HG03575 (cell line): ENCODE data around the gene SUPT3H.
"Not testable (repeated sequence)": the region's sequence is repeated elsewhere in the genome, so short reads cannot be mapped to it uniquely, and the experiment has no call there.

Experiments
- ATAC-seq: cut with Tn5 transposase; IDR thresholded peaks from one replicate; pipeline ENCODE4 v1.9.1; 2021; ENCODE audit not compliant: unreplicated experiment, insufficient number of reproducible peaks, low FRiP score; ENCODE audit errors: extremely low read depth

SUPT3H gene

GRCh38 chr6:45286707-45287106 lies 91.0 kb downstream of the SUPT3H start:
- not testable (repeated sequence) for ATAC-seq

DNA sequence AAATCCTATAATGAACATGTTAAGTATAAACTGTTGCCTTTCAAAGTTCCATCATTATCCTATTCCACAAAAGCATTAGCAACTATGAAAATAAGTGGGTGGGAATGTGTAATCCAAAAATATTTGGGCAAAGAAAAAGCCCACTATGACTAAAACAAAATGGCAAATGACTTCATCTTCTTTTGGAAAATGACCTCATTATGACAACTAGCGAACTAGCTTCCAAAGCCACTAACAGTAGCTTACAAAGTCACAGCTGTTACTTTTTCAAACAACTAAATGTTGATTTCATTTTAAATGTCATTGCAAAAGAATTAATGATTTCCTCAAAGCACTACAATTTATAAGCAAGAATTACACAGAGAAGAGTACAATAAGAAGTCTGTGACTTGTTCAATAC lies 99.4 kb downstream of the SUPT3H start:
- ATAC-seq, result no peak

DNA sequence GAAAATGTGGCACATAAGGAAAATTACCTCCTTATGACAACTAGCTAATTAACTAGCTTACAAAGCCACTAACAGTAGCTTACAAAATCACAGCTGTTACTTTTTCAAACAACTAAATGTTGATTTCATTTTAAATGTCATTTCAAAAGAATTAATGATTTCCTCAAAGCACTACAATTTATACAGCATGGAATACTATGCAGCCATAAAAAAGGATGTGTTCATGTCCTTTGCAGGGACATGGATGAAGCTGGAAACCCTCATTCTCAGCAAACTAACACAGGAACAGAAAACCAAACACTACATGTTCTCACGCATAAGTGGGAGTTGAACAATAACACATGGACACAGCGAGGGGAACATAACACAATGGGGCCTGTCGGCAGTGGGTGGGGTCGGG lies 100.0 kb downstream of the SUPT3H start:
- ATAC-seq, result not testable (repeated sequence)

DNA sequence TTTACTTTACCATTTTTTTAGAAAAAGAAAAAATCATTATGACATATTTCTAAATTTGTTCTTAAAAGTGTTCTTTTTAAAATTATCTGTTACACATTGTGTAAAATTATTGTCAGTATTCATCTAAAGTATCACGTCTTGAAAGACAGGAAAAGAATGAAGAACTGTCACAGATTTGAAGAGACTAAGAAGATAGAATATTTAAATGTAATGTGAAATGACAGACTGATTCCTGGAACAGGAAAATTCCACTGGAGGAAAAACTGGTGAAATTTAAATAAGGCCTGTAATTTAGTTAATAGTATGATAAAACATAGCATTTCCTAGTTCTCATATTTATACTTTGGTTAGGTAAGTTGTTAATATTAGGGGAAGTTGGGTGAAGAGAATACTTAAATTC lies 102.4 kb downstream of the SUPT3H start:
- ATAC-seq, result no peak

GRCh38 chr6:45272626-45273025 lies 105.1 kb downstream of the SUPT3H start:
- ATAC-seq, result no peak

DNA sequence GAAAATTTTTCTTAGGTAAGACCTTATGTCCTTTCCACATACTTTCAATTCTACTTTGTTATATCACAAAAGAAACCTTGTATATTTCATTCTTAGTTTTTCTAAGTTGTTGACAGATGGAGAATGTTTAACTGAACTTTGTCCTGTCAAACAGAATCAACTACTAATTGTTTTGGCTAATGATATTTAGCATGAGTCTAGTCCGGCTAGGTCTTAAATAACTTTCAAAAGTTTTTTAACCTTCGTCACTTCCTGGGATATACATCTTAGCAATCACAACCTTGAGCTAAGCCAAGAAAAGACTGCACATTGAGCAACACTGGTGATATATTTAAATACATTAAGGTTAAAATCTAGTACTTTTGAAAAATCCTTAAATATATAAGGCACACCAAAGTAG lies 112.5 kb downstream of the SUPT3H start:
- ATAC-seq, result no peak

GRCh38 chr6:45260696-45261095 lies 117.0 kb downstream of the SUPT3H start:
- ATAC-seq, result no peak

- ATAC-seq, result no peak
Observed at GRCh38 chr6:45256697-45257695, 120.7 kb downstream of the SUPT3H start.

GRCh38 chr6:45255434-45255833 lies 122.3 kb downstream of the SUPT3H start:
- no peak for ATAC-seq

DNA sequence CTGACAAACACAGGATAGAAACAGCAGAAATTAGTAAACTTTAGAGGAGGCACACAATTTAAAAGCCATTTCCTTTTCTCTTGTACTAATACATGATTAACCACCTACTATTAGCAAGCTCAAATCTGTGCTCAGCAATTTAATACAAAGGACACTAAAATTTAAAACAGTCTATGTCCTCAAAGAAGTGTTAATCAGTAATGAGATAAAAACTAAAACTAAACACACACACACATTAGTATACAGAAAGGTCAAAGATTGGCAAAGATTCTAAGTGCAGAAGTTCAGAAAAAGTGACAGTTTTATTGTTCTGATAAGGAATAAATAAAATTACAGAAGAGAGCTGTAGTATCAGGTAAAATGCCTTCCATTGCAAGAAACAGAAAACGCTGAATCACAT lies 123.5 kb downstream of the SUPT3H start:
- no peak for ATAC-seq

DNA sequence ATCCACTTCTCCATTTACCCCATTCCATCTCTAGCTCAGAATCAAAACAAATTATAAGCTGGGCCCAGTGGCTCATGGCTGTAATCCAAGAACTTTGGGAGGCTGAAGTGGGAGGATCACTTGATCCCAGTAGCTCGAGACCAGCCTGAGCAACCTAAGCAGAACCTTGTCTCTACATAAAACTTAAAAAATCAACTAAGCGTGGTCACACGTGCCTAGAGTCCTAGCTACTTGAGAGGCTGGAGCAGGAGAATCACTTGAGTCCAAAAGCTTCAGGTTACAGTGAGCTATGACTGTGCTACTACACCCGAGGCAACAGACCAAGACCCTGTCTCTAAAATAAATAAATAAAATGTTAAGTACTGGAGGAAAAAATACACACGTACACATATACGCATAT lies 124.3 kb downstream of the SUPT3H start:
- ATAC-seq, result no peak

GRCh38 chr6:45231660-45232059 lies 146.1 kb downstream of the SUPT3H start:
- no peak for ATAC-seq

GRCh38 chr6:45229416-45229815 lies 148.3 kb downstream of the SUPT3H start:
- no peak for ATAC-seq

DNA sequence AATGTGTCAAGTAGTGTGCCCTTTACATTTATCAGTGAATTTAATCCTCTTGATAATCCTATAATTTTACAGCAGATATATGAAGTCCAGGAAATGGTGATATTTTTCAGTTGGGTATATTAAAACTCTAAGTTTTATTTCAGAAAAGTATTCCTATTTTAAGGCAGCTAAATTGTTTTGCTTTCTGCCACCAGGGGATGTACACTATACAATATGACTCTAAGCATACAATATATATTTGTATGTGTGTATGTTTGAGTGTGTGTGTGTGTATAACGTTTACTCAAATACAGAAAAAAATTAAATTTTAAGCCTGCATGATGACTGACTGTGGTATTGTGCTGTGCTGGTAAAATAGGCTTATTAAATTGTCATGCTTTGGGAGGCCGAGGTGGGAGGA lies 151.7 kb downstream of the SUPT3H start:
- ATAC-seq, result no peak

GRCh38 chr6:45222380-45222779 lies 155.4 kb downstream of the SUPT3H start:
- ATAC-seq, result no peak

DNA sequence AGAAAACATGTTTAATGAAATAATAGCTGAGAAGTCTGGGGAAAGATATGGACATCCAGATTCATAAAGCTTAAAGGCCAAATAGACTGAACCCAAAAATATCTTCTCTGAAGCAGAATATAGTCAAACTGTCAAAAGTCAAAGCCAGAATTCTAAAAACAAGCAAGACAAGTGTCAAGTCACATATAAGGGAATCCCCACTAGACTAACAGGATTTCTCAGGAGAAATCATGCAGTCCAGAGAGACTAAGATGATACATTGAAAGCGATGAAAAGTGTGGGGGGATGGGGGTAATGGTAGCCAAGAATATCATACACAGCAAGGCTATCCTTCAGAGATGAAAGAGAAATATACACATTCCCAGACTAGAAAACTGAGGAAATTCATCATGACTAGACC lies 162.0 kb downstream of the SUPT3H start:
- ATAC-seq, result no peak

GRCh38 chr6:45212976-45213375 lies 164.8 kb downstream of the SUPT3H start:
- no peak for ATAC-seq

DNA sequence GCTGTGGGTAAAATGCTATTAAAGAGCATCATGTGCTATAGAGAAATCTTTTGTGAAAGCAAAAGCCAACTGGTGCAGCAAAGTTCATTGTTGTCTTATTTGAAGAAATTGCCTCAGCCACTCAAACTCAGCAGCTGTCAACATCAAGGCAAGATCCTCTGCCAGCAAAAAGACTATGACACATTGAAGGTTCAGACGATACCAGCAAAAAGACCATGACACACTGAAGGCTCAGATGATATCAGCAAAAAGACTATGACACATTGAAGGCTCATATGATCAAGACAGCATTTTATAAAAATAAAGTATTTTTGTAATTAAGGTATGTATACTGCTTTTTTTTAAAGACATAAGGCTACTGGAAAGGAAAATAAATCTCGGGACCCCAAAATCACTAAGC lies 168.0 kb downstream of the SUPT3H start:
- ATAC-seq, result no peak

DNA sequence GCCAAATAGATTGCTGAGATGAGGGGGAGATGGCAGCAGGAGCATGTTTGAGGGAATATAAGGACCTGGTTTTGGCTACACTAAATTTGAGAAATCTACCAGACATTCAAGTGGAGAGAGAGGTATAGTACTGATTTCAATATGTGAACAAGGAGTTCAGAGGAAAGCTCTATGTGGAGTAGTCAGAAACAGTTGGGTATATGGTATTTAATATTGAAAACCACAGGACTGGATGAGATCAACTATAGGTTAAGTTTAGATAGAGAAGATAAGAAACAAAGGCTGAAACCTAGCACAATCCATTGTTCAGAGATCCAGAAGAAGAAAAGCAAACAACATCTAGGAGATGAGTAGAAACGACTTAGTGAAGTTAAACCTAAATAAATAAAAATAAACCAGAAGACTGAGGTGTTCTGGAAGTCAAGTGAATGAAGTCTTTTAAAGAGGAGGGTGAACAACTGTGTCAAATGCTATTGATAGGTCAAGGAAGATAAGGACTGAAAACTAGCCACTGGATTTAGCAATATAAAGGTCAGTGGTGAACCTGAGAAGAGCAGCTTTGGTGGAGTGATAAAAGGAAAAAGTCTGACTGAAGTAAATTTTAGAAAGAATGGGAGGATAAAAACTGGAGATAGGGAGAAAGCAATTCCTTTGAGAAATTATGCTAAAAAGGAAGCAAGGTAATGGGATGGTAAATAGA lies 170.8 kb downstream of the SUPT3H start:
- no peak for ATAC-seq

- no peak for ATAC-seq
Observed at GRCh38 chr6:45201484-45201883, 176.2 kb downstream of the SUPT3H start.
